COLO668 (cell line): ENCODE results near the gene CLTCL1.

ENCODE experiments used
- DNase-seq: peaks from one replicate; lab custom pipeline; 2025; ENCODE audit not compliant: unreplicated experiment; lab: John Stamatoyannopoulos, UW

CLTCL1 gene

DNA sequence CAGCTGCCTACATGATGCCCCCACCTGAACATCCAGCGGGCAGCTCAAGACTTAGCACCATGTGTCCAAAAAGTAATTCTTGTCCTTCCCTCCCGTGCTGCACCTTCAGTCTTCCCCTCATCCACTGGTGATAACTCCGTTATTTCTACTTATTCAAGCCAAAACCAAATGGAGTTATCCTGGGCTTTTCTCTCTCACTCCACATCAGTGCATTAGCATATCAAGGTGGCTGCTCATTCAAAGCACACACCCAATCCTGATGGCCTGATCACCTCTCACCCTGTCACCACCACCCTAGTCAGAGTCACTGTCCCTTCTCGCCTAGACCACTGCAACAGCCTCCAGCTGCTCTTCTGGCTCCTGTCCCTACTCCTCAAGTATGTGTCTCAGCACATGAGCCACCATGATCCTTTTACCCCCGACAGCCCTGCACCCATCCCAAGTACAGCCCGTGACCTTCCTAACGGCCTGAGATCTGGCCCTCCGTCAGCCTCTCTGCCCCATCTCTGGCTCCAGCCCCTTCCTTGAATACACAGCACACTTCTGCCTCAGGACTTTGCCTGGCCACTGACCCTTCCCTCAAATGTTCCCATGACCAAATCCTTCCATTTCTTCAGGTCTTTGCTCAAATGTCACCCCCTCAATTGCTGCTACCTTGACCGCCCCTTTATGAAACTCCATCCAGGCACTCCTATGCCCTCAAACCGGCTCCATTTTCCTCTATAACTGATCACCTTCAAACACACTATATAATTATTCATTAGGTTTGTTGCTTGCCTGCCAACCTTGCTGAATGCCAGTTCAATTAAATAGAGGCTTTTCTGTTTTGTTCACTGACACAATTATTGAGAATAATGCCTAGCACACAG is 93.3 kb downstream of the CLTCL1 start:
- no peak for DNase-seq

DNA sequence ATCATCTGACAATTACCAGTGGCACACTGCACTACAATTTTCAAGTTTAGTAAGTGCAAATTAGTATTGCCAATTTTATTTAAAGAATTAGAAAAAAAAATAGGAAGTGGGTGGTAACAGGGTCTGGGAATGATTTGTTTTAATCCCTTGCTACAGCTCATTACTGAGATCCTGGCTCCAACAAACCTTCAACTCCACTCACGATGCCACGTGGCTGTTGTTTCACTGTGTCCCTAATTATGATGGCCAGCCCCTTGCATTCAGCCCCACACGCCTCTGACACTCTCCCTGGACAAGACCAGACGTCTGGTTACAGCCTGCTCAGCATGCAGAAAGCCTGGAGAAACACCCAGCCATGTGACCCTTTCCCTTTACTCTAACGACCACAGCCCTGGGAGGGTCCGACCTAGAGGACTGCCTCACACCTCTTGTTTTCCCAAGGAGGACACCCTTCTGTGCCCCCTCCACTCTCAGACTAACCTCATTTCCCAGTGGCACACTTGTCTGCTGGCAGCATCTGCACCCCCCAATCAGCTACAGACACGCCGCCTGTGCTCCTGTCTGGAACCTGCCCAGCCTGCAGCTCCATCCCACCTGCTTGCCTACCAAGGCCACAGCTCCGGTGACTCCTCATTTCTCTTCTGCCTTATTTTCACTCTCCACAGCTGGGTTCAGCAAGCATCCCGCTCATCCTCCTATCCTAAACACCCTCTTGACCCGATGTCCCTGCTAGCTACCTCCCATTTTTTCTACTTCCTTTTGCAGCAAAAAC is 94.5 kb downstream of the CLTCL1 start:
- DNase-seq, result no peak

- DNase-seq, result no peak
Observed at GRCh38 chr22:19195796-19196731, 95.5 kb downstream of the CLTCL1 start.

- DNase-seq, result no peak
Observed at GRCh38 chr22:19194766-19195536, 96.6 kb downstream of the CLTCL1 start.

DNA sequence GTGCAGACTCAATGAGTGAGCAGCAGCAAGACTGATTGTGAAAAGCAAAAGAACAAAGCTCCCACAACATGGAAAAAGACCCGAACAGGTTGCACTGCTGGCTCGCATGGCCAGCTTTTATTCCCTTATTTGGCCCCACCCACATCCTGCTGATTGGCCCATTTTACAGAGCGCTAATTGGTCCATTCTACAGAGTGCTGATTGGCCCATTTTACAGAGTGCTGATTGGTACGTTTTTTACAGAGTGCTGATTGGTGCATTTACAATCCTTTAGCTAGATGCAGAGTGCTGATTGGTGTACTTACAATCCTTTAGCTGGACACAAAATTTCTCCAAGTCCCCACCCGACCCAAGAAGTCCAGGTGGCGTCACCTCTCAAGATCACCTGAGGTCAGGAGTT is 97.6 kb downstream of the CLTCL1 start:
- no peak for DNase-seq

DNA sequence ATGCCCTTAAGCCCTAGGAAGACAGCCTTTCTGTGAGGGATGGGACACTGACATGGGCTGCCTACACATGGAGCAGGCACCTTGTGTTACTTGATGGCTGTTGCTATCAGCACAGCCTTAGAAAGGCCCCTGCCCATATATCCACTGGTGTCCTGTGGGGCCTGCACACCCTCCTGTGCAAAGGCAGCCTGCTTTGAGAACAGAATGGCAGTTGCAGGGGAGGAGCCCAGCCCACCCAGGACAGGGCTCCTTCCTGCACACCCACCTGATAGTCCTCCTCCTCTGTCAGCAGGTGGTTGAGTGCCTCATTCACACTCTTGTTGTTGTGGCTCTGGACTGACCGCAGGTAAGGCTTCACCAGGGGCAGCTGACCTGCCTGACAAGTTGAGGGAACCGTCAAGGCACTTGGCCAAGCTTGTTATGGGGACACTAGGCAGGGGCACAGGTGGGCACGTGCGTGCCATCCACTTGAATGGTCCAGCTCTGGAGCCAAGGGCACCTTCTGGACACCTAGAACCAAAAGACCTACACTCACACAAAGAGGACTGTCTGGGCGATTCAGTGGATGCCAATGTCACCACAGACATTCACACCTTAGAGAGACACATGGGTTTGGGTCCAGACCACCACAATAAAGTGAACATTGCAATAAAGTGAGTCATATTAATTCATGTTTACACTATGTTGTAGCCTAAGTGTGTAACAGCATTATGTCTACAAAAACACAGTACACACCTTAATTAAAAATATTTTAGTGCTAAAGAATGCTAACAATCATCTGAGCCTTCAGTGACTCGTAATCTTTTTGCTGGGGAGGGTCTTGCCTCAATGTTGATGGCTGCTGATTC is 103.6 kb downstream of the CLTCL1 start:
- no peak for DNase-seq

- DNase-seq, result no peak
Observed at GRCh38 chr22:19184276-19184997, 107.1 kb downstream of the CLTCL1 start.

GRCh38 chr22:19183216-19183615 is 108.3 kb downstream of the CLTCL1 start:
- no peak for DNase-seq

DNA sequence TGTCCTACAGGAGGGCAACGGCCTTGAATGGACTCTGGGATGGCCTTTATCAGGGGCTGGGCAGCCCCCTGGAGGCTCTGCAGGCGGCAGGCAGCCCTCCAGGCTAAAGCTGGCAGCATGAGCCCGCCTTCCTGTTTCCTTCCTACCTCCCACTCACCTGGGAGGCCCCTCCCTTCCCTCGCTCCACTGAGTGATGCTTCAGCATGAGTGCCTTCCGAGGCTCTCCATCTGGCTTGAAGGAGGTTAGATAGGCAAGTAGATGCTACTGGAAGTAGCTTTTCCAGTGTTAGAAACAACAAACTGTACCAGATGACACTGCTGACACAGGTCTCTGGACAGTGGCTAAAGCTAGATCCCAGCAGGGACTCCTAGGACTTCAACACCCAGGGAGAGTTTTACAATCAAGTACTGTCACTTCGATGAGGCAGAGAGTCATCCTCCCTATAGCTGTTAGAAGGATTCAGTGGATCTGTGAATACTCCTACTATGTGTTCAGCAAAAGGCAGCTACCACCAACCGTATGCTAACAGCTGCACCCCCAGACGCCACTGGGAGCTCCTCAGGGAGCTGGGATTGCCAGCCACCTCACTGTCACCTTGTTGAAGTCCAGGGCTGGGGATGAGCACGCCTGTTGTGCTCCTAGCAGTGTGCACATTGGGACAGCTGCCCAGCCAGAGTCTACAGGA is 108.9 kb downstream of the CLTCL1 start:
- no peak for DNase-seq

GRCh38 chr22:19181786-19182471 is 109.6 kb downstream of the CLTCL1 start:
- DNase-seq, result no peak

DNA sequence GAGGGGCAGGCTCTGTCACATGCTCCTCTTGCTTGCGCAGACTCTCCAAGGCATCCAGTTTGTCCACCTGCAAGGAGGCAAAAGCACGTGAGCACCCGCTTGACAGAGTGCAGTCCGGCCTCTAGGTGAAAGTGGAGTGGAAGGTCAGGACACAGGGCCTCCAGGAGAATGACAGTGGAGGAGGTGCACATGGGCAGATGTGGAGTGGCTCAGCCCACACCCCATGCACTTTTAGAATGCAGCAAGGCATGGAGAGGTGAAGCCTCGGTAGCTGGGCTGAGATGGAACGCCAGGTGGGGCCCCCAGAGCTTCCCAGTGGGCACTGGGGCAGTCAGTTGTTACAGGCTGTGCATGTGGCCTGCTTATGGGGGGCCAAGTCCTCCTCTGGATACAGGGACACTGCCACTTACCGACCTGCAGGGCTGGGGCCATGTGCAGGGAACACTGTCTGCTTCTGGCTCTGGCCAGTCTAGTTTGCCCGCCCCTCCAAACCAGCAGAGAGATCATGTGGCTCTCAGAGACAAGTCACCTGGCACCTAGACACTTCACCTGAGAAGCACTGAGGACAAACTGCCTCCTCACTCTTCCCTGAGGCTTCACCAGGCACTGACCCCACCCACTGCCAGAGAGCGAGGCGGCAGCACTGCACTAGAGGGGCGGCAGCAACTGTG is 110.6 kb downstream of the CLTCL1 start:
- DNase-seq, result no peak

GRCh38 chr22:19180234-19180633 is 111.3 kb downstream of the CLTCL1 start:
- no peak for DNase-seq

GRCh38 chr22:19179497-19180048 is 111.9 kb downstream of the CLTCL1 start:
- DNase-seq, result peak; percentile 69

GRCh38 chr22:19178657-19179496 is 112.6 kb downstream of the CLTCL1 start, which contains the start of gene SLC25A1:
SLC25A1 (minus strand) TSS chr22:19178736; CDS start chr22:19178673, 63 bp downstream.
- DNase-seq, result peak; percentile 89

GRCh38 chr22:19178065-19178656 is 113.4 kb downstream of the CLTCL1 start:
- peak; percentile 67 for DNase-seq
